OCI-LY7 (cell line): ENCODE results near the gene SPOP. TPM values are rescaled to one million over a fixed set of nuclear protein-coding genes. Genes with fewer than 3 reads are reported as not detected.
"Not testable (repeated sequence)": the region's sequence is repeated elsewhere in the genome, so short reads cannot be mapped to it uniquely, and the experiment has no call there.

Experiments
- BruUV-seq: library from RNA; stranded (reverse); fragments of 400-500 nt; replicated peaks from 2 replicates; lab custom pipeline; 2021; lab: Mats Ljungman, UMichigan
- CTCF ChIA-PET: fragments of 300-600 bp; sonication (Branson Sonifier 250); formaldehyde crosslinking; loops from one replicate; lab custom pipeline; 2022; ENCODE audit warnings: antibody characterized with exemption; ENCODE audit not compliant: unreplicated experiment; lab: Charles Lee
- POLR2A ChIA-PET: fragments of 300-600 bp; sonication (Branson Sonifier 250); formaldehyde crosslinking; loops from one replicate; lab custom pipeline; 2022; ENCODE audit warnings: antibody characterized with exemption; lab: Charles Lee
- DNase-seq: peaks from one replicate; pipeline ENCODE4 v3.0.0-alpha.2; 2015; ENCODE audit warnings: low spot score
- H2AFZ ChIP-seq: fragments of 200-600 bp; sonication (generic), shearing (Covaris generic); 2 replicates; pipeline ENCODE4 v1.6.1; 2014; ENCODE audit warnings: mild to moderate bottlenecking, antibody characterized with exemption, low read length, moderate library complexity
- H3K27ac ChIP-seq: fragments of 200-600 bp; sonication (generic); 2 replicates; pipeline ENCODE4 v1.5.1; 2014; ENCODE audit warnings: mixed run types, low read depth, mild to moderate bottlenecking, moderate library complexity, low read length, inconsistent platforms; ENCODE audit not compliant: poor library complexity, severe bottlenecking
- H3K36me3 ChIP-seq: fragments of 200-600 bp; sonication (generic); 2 replicates; pipeline ENCODE4 v1.6.1; 2014; ENCODE audit warnings: mild to moderate bottlenecking, antibody characterized with exemption, low read length, moderate library complexity, mixed read lengths; ENCODE audit not compliant: insufficient read depth
- H3K4me1 ChIP-seq: fragments of 200-600 bp; sonication (generic); 2 replicates; pipeline ENCODE4 v1.5.1; 2014; ENCODE audit warnings: mild to moderate bottlenecking, low read length; ENCODE audit not compliant: insufficient read depth, poor library complexity, severe bottlenecking
- H3K4me2 ChIP-seq: fragments of 200-600 bp; sonication (generic); 2 replicates; pipeline ENCODE4 v1.6.1; 2014; ENCODE audit warnings: mild to moderate bottlenecking, low read length
- H3K4me3 ChIP-seq: fragments of 200-600 bp; sonication (generic); 2 replicates; pipeline ENCODE4 v1.5.1; 2014; ENCODE audit warnings: mild to moderate bottlenecking, low read depth, low read length; ENCODE audit not compliant: poor library complexity, severe bottlenecking
- H3K79me2 ChIP-seq: fragments of 200-600 bp; sonication (generic); 2 replicates; pipeline ENCODE4 v1.6.1; 2016; ENCODE audit warnings: low read depth, mild to moderate bottlenecking, low read length, moderate library complexity, mixed read lengths; ENCODE audit not compliant: insufficient read depth
- H3K9me2 ChIP-seq: fragments of 200-600 bp; sonication (generic); 2 replicates; pipeline ENCODE4 v1.6.1; 2016; ENCODE audit warnings: mild to moderate bottlenecking, low read length, mixed read lengths; ENCODE audit not compliant: insufficient read depth
- H3K9me3 ChIP-seq: fragments of 200-600 bp; sonication (generic); 2 replicates; pipeline ENCODE4 v1.6.1; 2014; ENCODE audit warnings: mild to moderate bottlenecking, mixed run types, low read length, mixed read lengths
- H4K20me1 ChIP-seq: fragments of 200-600 bp; sonication (generic); 2 replicates; pipeline ENCODE4 v1.6.1; 2014; ENCODE audit warnings: mild to moderate bottlenecking, antibody characterized with exemption, low read length, moderate library complexity, mixed read lengths; ENCODE audit not compliant: insufficient read depth
- EZH2phosphoT487 ChIP-seq: fragments of 200-600 bp; sonication (generic); IDR thresholded peaks from 2 replicates; pipeline ENCODE4 v1.6.1; 2018; ENCODE audit warnings: low read depth, borderline replicate concordance, mild to moderate bottlenecking, mixed run types, antibody characterized with exemption, low read length, moderate library complexity, mixed read lengths
- intact Hi-C: fragments of 100-400 bp; cut with micrococcal nuclease; formaldehyde crosslinking; loops from one replicate; pipeline ENCODE4 v1.10.0; 2022; ENCODE audit not compliant: unreplicated experiment
- total RNA-seq, 2 experiments: library from RNA; depleted of rRNA in 1 of 2; stranded (reverse); fragments of >200 nt in 1 of 2; shearing (Covaris generic) in 1 of 2; gene quantifications; 2 replicates each; pipeline ENCODE4 v1.2.3, GENCODE V29; 2014 to 2022
- TF ChIP-seq, protein P1 (sequence below): fragments of 200-600 bp; sonication (generic); conservative IDR thresholded peaks from 2 replicates; pipeline ENCODE4 v1.5.1; 2014; ENCODE audit warnings: mild to moderate bottlenecking, antibody characterized with exemption, low read length, moderate library complexity, mixed read lengths

The SPOP gene
- total RNA-seq, 2 experiments from 2014 or later = 37.8 to 69.0 TPM

DNA sequence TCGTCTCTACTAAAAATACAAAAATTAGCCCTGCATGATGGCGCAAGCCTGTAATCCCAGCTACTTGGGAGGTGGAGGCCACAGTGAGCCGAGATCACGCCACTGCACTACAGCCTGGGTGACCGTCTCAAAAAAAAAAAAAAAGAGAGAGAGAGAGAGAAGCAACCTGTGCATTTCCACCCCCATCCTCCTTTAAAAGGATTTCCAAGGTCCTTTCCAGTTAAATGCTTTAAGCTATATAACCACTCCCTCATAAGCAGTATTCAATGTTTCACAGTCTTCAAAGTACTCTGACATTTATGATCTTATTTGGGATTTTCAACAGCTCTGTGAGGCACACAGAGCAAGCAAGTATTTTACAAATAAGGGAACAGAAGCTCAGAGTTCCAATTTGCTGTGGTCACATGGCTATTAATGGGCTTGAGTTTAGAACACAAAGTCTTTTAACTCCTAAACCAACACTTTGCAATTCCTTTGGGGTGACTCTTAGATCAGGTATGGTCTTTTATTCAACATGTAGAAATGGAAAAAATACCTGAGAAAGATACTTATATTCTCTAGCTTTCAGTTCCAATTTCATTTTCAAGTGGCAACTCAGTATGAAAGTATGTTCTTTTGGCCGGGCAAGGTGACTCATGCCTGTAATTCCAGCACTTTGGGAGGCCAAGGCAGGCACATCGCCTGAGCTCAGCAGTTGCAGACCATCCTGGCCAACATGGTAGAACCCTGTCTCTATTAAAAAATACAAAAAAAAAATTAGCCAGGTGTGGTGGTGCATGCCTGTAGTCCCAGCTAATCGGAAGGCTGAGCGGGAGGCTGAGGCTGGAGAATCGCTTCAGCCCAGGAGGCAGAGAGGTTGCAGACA is 31.3 kb downstream of the SPOP start:
- CTCF ChIA-PET = no interaction called here
- Histone ChIP-seq H3K9me3 (no peaks in the 10 kb centered on the region), H3K9me2 (no peaks in the 10 kb centered on the region), H3K4me2 (no peak overlapping the region), H2AFZ (no peak overlapping the region), H4K20me1 (0 out of 2 replicates have a peak, but pooled peaks cover 5% of the 10 kb centered on the region), H3K36me3 (peaks cover 20% of the 10 kb centered on the region; the same call in 1 of the 2 replicates), H3K4me3 (no peak overlapping the region), H3K4me1 (no peaks in the 10 kb centered on the region), H3K79me2 (peaks cover 52% of the 10 kb centered on the region), H3K27ac (no peak overlapping the region)
- POLR2A ChIA-PET = interaction anchor here (0.6 to 0.9 kb wide), 3 partner anchors 15 to 546 kb away, joined by 3 to 4 read pairs (median 3); no protein-coding TSS in a partner anchor
- TF ChIP-seq EZH2phosphoT487 = no peak
- TF ChIP-seq, protein P1, sequence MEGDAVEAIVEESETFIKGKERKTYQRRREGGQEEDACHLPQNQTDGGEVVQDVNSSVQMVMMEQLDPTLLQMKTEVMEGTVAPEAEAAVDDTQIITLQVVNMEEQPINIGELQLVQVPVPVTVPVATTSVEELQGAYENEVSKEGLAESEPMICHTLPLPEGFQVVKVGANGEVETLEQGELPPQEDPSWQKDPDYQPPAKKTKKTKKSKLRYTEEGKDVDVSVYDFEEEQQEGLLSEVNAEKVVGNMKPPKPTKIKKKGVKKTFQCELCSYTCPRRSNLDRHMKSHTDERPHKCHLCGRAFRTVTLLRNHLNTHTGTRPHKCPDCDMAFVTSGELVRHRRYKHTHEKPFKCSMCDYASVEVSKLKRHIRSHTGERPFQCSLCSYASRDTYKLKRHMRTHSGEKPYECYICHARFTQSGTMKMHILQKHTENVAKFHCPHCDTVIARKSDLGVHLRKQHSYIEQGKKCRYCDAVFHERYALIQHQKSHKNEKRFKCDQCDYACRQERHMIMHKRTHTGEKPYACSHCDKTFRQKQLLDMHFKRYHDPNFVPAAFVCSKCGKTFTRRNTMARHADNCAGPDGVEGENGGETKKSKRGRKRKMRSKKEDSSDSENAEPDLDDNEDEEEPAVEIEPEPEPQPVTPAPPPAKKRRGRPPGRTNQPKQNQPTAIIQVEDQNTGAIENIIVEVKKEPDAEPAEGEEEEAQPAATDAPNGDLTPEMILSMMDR = no peak
- no TSS peak for BruUV-seq
- DNase-seq = no peak
- intact Hi-C loops = no loop called here

DNA sequence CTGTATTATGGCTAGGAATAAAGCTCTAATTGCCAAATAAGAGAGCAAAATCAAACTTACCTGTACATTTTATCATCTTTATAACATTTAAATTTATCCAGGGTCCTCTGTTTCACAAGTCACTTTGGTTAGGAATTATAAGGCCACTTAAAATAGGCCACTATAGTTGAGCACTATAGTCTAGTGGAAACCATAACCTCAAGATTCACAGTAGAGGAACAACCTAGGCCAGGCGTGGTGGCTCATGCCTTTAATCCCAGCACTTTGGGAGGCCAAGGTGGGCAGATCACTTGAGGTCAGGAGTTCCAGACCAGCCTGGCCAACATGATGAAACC is 31.9 kb downstream of the SPOP start:
- H3K4me2 ChIP-seq, H3K4me3 ChIP-seq, H4K20me1 ChIP-seq, H3K4me1 ChIP-seq, CTCF ChIA-PET, BruUV-seq, H2AFZ ChIP-seq, intact Hi-C loops, H3K27ac ChIP-seq, H3K9me3 ChIP-seq, H3K9me2 ChIP-seq, DNase-seq: not testable (repeated sequence)
- Histone ChIP-seq H3K36me3 (peaks cover 16% of the 10 kb centered on the region; the same call in 1 of the 2 replicates), H3K79me2 (peaks cover 49% of the 10 kb centered on the region)
- POLR2A ChIA-PET = interaction anchor here (0.8 to 0.9 kb wide), 2 partner anchors 351 to 545 kb away, joined by 3 to 4 read pairs; no protein-coding TSS in a partner anchor

DNA sequence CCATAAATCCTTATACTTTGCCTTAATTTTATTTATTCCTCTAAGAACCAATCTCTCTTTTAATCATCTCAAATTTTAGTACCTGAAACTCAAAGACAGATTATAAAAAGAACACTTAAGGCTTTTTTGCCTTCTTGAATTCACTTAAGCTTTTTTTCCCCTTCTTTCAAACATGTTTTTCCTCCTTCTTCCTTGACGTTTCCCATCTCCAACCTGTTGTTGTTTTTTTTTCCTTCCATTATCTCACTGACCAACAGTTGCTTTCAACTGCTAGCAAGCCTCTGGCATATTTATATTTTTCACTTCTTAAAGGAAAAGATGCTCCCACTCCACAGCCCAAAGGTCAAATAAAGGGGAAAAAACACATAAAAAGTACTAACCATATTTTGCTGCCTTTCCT is 32.2 kb downstream of the SPOP start:
- Histone ChIP-seq H2AFZ (no peak overlapping the region), H3K4me2 (no peak overlapping the region), H3K4me1 (no peaks in the 10 kb centered on the region), H3K27ac (no peak overlapping the region), H3K79me2 (peaks cover 46% of the 10 kb centered on the region; the same call in 1 of the 2 replicates), H3K9me2 (no peaks in the 10 kb centered on the region), H4K20me1 (no peaks in the 10 kb centered on the region), H3K4me3 (no peak overlapping the region), H3K9me3 (no peaks in the 10 kb centered on the region), H3K36me3 (peaks cover 17% of the 10 kb centered on the region)
- intact Hi-C loops = no loop called here
- TF ChIP-seq, protein P1 = no peak
- no peak for TF ChIP-seq EZH2phosphoT487
- CTCF ChIA-PET = no interaction called here
- no peak for DNase-seq
- BruUV-seq = no TSS peak
- POLR2A ChIA-PET = interaction anchor here (0.8 kb wide), 2 partner anchors 16 to 352 kb away, joined by 3 to 4 read pairs; no protein-coding TSS in a partner anchor
